Mucosa of descending colon (tissue), 3 donors: Measurements from ENCODE around the gene ASTN2. TPM values are rescaled to one million over a fixed set of nuclear protein-coding genes. Genes with fewer than 3 reads are reported as not detected.

Experiments
- ATAC-seq: fragments of 200-7000 bp; cut with Tn5 transposase; one replicate; pipeline ENCODE4 v1.9.1; 2020; ENCODE audit warnings: mild to moderate bottlenecking, moderate library complexity
- DNase-seq, 3 donors: peaks; one replicate each; pipeline ENCODE4 v3.0.0-alpha.2; 2020
- H3K36me3 ChIP-seq: fragments of 200-600 bp; one replicate; pipeline ENCODE4 v1.8.0; 2021; ENCODE audit warnings: low read depth, mild to moderate bottlenecking
- H3K4me1 ChIP-seq: fragments of 200-600 bp; one replicate; pipeline ENCODE4 v1.8.0; 2021; ENCODE audit warnings: low read depth, mild to moderate bottlenecking
- H3K4me3 ChIP-seq: fragments of 200-600 bp; one replicate; pipeline ENCODE4 v1.8.0; 2021; ENCODE audit warnings: mild to moderate bottlenecking
- H3K9me3 ChIP-seq: fragments of 200-600 bp; one replicate; pipeline ENCODE4 v1.8.0; 2021; ENCODE audit warnings: mild to moderate bottlenecking
- intact Hi-C, 2 donors: fragments of 100-400 bp; cut with DNase I in 1 of 2; cut with micrococcal nuclease in 1 of 2; formaldehyde crosslinking; loops; one replicate each; pipeline versions ENCODE4 v1.11.0 to v1.11.1; 2022; cut with DNase I, micrococcal nuclease
- total RNA-seq, 3 donors: library from RNA; stranded (reverse); fragmentation: NEBNext Ultra II Directional in 2 of 3; extraction: Animal tissue kit (Norgen Biotek cat#: 25700) in 2 of 3; gene quantifications; one replicate each; pipeline versions ENCODE4 v1.2.1 to v1.2.4, GENCODE V29; 2021 to 2023
- TF ChIP-seq, protein P1 (sequence below): fragments of 200-600 bp; IDR thresholded peaks from one replicate; pipeline ENCODE4 v1.8.0; 2022; ENCODE audit warnings: antibody characterized with exemption, mild to moderate bottlenecking
- donor health status: DM: no; HTN: no; CAD: no; lungs with moderate emphysema.
- donor health status: DM: no; HTN: no; CAD: no.
- donor health status: DM: no; HTN: yes; CAD: no.

ASTN2 gene
- total RNA-seq, 3 donors from 2014 or later = 3.5 to 6.1 (median 5.4) TPM

DNA sequence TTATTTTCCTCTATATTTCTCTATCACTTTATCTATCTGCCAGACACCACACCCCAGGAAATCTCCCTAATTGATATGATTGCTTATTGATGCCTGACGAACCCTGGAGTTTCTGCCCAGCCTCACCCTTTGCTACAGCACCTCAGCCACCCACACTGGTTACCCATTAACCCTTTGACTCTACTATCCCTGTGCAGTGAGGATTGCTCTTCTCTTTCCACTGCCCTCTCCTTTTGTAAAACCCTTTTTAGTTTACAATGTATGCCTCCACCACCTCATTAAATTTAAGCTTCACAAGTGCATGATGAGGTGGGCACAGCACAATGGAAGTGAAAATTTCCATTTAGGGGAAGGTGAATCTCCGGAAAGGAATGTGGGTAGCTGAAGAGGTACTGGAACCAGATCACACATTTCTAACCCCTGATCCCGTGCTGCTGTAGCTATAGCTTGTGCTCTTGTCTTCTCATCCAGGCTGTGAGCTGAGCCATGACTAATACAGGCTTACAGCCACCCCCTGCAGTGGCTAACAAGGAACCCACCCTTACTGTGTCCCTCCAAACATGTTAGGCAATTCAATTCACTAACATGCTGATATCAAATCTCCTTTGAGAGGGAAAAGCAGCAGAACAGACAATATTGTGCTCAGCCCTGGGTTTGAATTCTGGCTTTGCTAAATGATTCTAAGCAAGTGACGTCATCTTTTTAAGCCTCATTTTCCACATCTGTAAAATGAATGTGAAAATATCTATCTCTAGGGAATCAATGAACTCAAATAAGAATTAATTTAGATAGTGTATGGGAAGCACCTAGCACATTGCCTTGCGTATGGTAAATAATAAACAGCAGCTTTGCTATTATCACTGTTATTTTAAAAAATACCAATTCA is 914.6 kb downstream of the ASTN2 start:
- TF ChIP-seq, protein P1, sequence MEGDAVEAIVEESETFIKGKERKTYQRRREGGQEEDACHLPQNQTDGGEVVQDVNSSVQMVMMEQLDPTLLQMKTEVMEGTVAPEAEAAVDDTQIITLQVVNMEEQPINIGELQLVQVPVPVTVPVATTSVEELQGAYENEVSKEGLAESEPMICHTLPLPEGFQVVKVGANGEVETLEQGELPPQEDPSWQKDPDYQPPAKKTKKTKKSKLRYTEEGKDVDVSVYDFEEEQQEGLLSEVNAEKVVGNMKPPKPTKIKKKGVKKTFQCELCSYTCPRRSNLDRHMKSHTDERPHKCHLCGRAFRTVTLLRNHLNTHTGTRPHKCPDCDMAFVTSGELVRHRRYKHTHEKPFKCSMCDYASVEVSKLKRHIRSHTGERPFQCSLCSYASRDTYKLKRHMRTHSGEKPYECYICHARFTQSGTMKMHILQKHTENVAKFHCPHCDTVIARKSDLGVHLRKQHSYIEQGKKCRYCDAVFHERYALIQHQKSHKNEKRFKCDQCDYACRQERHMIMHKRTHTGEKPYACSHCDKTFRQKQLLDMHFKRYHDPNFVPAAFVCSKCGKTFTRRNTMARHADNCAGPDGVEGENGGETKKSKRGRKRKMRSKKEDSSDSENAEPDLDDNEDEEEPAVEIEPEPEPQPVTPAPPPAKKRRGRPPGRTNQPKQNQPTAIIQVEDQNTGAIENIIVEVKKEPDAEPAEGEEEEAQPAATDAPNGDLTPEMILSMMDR = no peak
- Histone ChIP-seq H3K9me3 (no peaks in the 10 kb centered on the region), H3K4me1 (no peaks in the 10 kb centered on the region), H3K4me3 (no peak overlapping the region), H3K36me3 (no peaks in the 10 kb centered on the region)
- DNase-seq = no peak
- no peak for ATAC-seq
- intact Hi-C loops = loop anchor here in 1 of 2 donors (10.0 kb wide), 1 partner anchor 345 kb away; the partner anchor contains the start of gene PAPPA

DNA sequence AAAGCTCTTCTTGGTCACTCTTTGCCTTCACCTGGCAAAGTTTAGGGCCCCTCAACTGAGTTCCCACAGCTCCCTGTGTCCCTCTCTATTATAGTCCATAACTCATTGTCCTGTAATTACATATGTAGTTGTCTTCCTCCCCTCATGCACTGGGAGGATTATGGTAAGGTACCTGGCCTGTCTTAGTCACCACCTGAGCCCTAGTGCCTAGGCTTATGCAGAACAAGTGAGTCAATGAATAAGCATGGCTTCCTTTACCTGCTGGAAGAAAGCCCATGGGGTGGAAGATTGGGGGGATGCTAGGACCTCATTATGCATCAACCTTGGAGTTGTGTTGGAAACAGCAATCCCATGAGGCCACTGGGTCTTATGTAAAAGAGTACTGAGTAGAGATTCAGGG is 915.4 kb downstream of the ASTN2 start:
- Histone ChIP-seq H3K4me3 (no peak overlapping the region), H3K4me1 (no peaks in the 10 kb centered on the region), H3K36me3 (no peaks in the 10 kb centered on the region), H3K9me3 (no peaks in the 10 kb centered on the region)
- ATAC-seq (no peak), DNase-seq (no peak)
- TF ChIP-seq, protein P1 = no peak
- intact Hi-C loops = loop anchor here in 1 of 2 donors (10.0 kb wide), 1 partner anchor 345 kb away; the partner anchor contains the start of gene PAPPA

DNA sequence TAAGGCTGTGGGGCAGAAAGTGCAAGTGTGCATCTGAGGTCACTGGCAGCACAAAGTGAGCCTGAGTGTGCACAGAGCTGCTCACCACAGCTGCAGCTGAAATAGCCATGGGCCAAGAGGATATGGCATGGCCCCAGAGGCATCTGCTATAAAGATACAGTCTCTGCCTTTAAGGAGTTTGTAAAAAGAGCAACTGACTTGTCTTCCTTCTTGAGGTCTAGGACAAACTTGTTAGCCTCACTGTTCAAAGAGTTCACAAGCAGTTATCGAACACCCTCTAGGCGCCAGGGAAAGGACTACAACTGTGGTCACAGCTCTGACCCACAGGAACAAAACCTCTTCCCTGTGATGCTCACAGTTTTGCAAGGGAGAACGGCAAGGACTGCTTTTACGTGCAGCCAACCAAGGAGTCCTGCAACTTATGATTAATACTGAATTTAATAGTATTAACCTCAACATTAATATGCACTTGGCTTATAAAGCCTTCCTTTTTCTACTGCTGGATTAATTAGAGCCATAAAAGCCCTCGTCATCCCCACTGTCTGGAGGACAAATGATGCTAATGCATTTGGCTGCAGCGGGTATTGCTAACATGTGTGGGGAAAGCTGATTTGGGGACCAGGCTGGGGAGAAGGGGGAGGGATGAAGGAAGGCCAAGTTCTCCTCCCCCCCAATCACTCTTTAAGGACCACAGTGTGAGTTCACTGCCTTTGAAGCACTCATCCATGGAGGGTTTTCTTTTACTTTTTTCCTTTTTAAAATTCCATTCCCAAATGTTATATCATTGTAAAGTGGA is 917.6 kb downstream of the ASTN2 start:
- H3K36me3 ChIP-seq = no peaks in the 10 kb centered on the region
- no peaks in the 10 kb centered on the region for H3K4me1 ChIP-seq
- intact Hi-C loops = loop anchor here in 1 of 2 donors (10.0 kb wide), 1 partner anchor 342 kb away; the partner anchor contains the start of gene PAPPA
- TF ChIP-seq, protein P1 = no peak
- H3K9me3 ChIP-seq = no peaks in the 10 kb centered on the region
- no peak for ATAC-seq
- no peak for DNase-seq
- no peak overlapping the region for H3K4me3 ChIP-seq

DNA sequence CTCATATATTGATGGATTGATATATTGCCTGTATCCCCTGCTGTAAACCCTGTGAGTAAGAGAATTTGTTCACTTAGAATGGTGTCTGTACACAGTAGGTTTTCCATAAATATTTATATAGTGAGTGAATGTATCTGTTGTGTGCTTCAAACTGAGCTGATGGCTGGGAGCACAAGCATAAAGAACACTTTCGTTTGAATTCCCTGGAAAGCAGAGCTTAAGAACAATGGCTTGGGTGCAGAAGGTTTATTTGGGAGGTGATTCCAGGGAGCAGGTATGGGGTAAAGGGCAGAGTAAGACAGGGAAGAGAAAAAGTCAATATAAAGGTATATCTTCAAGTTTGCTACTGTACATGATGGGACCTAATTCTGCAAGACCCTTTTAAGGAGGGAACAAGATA is 918.7 kb downstream of the ASTN2 start:
- no peak for ATAC-seq
- no peak for DNase-seq
- Histone ChIP-seq H3K9me3 (no peaks in the 10 kb centered on the region), H3K4me1 (no peaks in the 10 kb centered on the region), H3K4me3 (no peak overlapping the region), H3K36me3 (no peaks in the 10 kb centered on the region)
- intact Hi-C loops = loop anchor here in 1 of 2 donors (10.0 kb wide), 1 partner anchor 341 kb away; the partner anchor contains the start of gene PAPPA
- TF ChIP-seq, protein P1 = no peak

DNA sequence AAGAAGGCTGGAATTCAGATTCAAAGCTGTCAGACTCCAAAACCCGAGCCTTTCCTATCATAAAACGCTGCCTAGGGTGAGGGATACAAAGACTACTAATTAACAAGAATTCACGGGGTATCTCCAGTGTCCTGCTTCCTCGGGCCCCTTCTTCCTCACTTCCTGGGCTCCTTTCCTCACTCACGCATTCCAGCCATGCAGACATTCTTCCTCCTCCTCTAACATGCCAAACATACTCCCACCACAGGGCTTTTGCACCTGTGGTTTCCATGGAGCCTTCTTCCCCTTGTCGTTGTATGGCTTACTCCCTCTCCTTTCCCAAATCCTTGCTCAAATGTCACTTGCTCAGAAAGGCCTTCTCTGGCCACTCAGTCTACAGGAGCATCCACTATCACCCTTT is 919.1 kb downstream of the ASTN2 start:
- no peak for DNase-seq
- H3K4me1 ChIP-seq = no peaks in the 10 kb centered on the region
- no peaks in the 10 kb centered on the region for H3K9me3 ChIP-seq
- TF ChIP-seq, protein P1 = no peak
- H3K36me3 ChIP-seq = no peaks in the 10 kb centered on the region
- no peak for ATAC-seq
- intact Hi-C loops = loop anchor here in 1 of 2 donors (10.0 kb wide), 1 partner anchor 341 kb away; the partner anchor contains the start of gene PAPPA
- no peak overlapping the region for H3K4me3 ChIP-seq
